Chondrocyte (in vitro differentiated cells): ENCODE data around the gene GALNTL6. TPM values are rescaled to one million over a fixed set of nuclear protein-coding genes. Genes with fewer than 3 reads are reported as not detected.

ENCODE experiments used
- DNase-seq: peaks from one replicate; pipeline ENCODE4 v3.0.0; 2021; ENCODE audit warnings: mixed read lengths, low spot score
- H3K27ac Mint-ChIP-seq: one replicate; pipeline ENCODE4 v1.8.0; 2021; ENCODE audit warnings: mild to moderate bottlenecking, moderate library complexity, mixed read lengths; ENCODE audit not compliant: unreplicated experiment
- H3K27me3 Mint-ChIP-seq: 2 replicates; pipeline ENCODE4 v1.8.0; 2021; ENCODE audit warnings: low read depth, mixed read lengths
- H3K36me3 Mint-ChIP-seq: 2 replicates; pipeline ENCODE4 v1.8.0; 2021; ENCODE audit warnings: low read depth, mixed read lengths
- H3K4me1 Mint-ChIP-seq: 2 replicates; pipeline ENCODE4 v1.8.0; 2021; ENCODE audit warnings: low read depth, mild to moderate bottlenecking, mixed read lengths
- H3K4me3 Mint-ChIP-seq: one replicate; pipeline ENCODE4 v1.8.0; 2021; ENCODE audit warnings: mild to moderate bottlenecking, moderate library complexity, mixed read lengths; ENCODE audit not compliant: unreplicated experiment
- H3K9me3 Mint-ChIP-seq: 2 replicates; pipeline ENCODE4 v1.8.0; 2021; ENCODE audit warnings: low read depth, mixed read lengths
- CTCF ChIP-seq: fragments of 200-600 bp; sonication (generic); IDR thresholded peaks from 2 replicates; pipeline ENCODE4 v1.5.0; 2021; ENCODE audit warnings: antibody characterized with exemption, mild to moderate bottlenecking, moderate library complexity
- total RNA-seq: library from RNA; stranded (reverse); gene quantifications from 3 replicates; pipeline ENCODE4 v1.2.1, GENCODE V29; 2021

Gene GALNTL6
- total RNA-seq, 1 donor from 2014 or later, result not detected

DNA sequence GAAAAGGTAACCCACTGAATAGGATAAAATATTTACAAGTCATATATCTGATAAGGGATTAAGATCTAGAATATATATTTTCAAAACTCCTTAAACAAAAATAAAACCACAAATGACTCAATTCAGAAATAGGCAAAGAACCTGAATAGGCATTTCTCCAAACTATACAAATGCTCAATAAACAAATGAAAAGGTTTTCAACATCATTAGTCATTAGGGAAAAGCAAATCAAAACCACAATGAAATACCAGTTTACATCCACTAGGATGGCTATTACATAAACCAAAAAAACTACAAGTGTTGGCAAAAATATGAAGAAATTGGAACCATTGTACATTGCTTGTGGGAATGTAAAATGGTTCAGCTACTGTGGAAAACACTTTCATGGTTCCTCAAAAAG lies 1188.4 kb downstream of the GALNTL6 start:
- Mint-ChIP-seq H3K9me3 (no peaks in the 10 kb centered on the region), H3K4me3 (no peak overlapping the region), H3K4me1 (peaks cover 43% of the 10 kb centered on the region), H3K36me3 (no peaks in the 10 kb centered on the region), H3K27me3 (no peaks in the 10 kb centered on the region), H3K27ac (no peak overlapping the region)
- no peak for DNase-seq
- TF ChIP-seq CTCF, result peak; percentile 23

GRCh38 chr4:173002830-173003561 lies 1189.8 kb downstream of the GALNTL6 start:
- Mint-ChIP-seq H3K27ac (no peak overlapping the region), H3K4me3 (no peak overlapping the region), H3K4me1 (peaks cover 31% of the 10 kb centered on the region), H3K9me3 (no peaks in the 10 kb centered on the region), H3K36me3 (no peaks in the 10 kb centered on the region), H3K27me3 (no peaks in the 10 kb centered on the region)
- DNase-seq, result no peak
- no peak for TF ChIP-seq CTCF

DNA sequence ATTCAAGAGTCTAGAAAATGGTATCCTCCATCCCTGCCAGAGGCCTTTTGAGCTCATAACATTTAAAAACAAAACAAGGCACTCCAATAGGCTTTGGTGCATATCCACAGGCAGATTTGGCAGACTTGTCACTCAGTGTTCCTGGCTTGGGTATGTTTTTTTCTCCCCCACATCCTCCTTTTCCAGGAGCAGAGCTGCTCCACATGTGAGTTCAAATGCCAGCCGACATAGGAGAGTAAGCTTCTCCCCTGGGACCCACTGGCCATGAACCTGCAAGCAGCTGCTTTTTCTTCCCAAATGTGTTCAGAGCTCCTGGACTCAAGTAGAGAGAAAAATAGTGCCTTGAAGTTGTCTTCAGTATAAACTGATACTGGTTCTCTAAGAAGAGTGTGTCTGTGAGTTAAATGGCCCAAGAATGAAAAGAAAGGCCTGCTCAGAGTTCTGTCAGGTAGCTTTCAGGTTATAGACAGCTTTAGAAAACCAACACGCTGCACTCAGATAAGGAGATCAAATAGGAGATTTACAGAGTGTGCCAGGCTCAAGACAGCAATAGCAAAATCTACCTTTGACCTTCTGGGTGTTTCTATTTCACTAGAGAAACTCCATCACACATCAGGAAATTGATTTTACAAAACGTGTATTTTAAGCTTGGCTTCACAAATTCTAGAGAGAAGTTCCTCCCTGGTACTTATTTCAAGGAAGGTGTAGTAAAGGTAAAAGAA lies 1192.9 kb downstream of the GALNTL6 start:
- Mint-ChIP-seq H3K4me1 (peaks cover 16% of the 10 kb centered on the region), H3K27me3 (no peaks in the 10 kb centered on the region), H3K4me3 (no peak overlapping the region), H3K27ac (no peak overlapping the region), H3K36me3 (no peaks in the 10 kb centered on the region), H3K9me3 (peaks cover 3% of the 10 kb centered on the region)
- no peak for TF ChIP-seq CTCF
- no peak for DNase-seq

DNA sequence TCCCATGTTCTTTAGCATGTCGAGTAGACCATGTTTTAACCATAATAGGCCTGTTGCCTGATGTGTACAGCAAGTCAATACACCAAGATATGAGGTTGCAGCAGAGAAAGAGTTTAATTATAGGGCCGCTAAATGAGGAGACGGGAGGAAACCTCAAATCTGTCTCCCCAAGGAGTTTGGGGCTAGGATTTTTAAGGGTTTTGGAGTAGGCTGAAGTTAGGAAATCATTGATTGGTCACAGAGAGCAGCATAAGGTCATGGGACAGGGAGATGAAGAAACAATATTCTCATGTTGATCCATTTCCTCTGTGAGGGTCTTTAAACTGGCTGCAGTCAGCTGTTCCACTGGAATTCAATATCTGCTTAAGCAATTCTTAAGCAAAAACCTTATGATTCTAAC lies 1195.2 kb downstream of the GALNTL6 start:
- Mint-ChIP-seq H3K36me3 (no peaks in the 10 kb centered on the region), H3K9me3 (peaks cover 3% of the 10 kb centered on the region), H3K27ac (no peak overlapping the region), H3K4me1 (peaks cover 9% of the 10 kb centered on the region), H3K27me3 (no peaks in the 10 kb centered on the region), H3K4me3 (no peak overlapping the region)
- TF ChIP-seq CTCF, result no peak
- no peak for DNase-seq

DNA sequence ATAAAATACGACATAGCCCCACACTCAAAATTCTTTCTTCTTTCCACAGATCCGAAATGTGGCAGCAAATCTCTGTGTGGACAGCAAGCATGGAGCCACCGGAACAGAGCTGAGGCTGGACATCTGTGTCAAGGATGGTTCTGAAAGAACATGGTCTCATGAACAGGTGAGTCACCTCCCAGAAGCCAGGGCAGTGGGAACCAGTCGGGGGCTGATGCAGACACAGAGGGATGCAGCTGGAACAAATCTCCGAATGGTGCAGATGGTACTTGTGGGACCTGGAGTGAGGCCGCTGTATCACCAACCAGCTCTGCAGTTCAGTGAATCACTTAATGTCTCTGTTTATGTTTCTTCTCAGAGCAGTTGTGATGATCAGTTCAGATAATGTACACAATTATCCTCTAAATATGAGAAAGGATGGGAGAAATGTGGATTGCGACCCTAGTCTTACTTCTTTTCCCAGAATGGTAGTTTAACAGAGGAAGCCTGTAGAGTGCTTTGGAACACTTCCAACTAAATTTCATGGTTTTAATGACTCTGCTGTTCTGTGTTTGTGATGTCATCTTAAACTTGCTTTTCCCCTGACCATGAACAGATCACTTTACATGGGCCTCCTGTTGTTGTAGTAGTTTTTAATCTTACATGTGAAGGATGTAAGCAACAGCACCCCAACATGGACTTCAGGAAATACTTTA lies 1196.1 kb downstream of the GALNTL6 start:
- DNase-seq, result no peak
- Mint-ChIP-seq H3K9me3 (peaks cover 3% of the 10 kb centered on the region), H3K4me3 (no peak overlapping the region), H3K27me3 (no peaks in the 10 kb centered on the region), H3K27ac (no peak overlapping the region), H3K4me1 (peaks cover 18% of the 10 kb centered on the region), H3K36me3 (no peaks in the 10 kb centered on the region)
- TF ChIP-seq CTCF, result no peak
